Caco-2 (cell line): Measurements from ENCODE around the gene CFAP68. TPM values are rescaled to one million over a fixed set of nuclear protein-coding genes. Genes with fewer than 3 reads are reported as not detected.
"Not testable (repeated sequence)": the region's sequence is repeated elsewhere in the genome, so short reads cannot be mapped to it uniquely, and the experiment has no call there.

Experiments used
- BruUV-seq: library from RNA; stranded (reverse); fragments of 400-500 nt; replicated peaks from 2 replicates; lab custom pipeline; 2021; lab: Mats Ljungman, UMichigan
- CTCF ChIA-PET: fragments of 300-600 bp; sonication (Branson Sonifier 250); formaldehyde crosslinking; loops from one replicate; lab custom pipeline; 2022; ENCODE audit warnings: antibody characterized with exemption; lab: Charles Lee
- POLR2A ChIA-PET: fragments of 300-600 bp; sonication (Branson Sonifier 250); formaldehyde crosslinking; loops from one replicate; lab custom pipeline; 2022; ENCODE audit warnings: antibody characterized with exemption; lab: Charles Lee
- DNase-seq, 2 experiments: peaks; one replicate each; pipeline versions ENCODE4 v3.0.0 to v3.0.0-alpha.2; 2020 to 2022
- H3K27me3 ChIP-seq: replicated peaks from 2 replicates; pipeline ENCODE4 v1.6.0; 2011; ENCODE audit warnings: low read length; ENCODE audit not compliant: control insufficient read depth, insufficient read depth
- H3K36me3 ChIP-seq: 2 replicates; pipeline ENCODE4 v1.5.1; 2011; ENCODE audit warnings: low read length; ENCODE audit not compliant: control insufficient read depth, insufficient read depth
- H3K4me1 ChIP-seq: fragments of 250-450 bp; sonication (Bioruptor Pico); 2 replicates; pipeline ENCODE4 v1.5.1; 2020; ENCODE audit warnings: mild to moderate bottlenecking
- H3K4me3 ChIP-seq: 2 replicates; pipeline ENCODE4 v1.5.1; 2011; ENCODE audit warnings: low read depth, mild to moderate bottlenecking, control low read depth, low read length
- H3K9me3 ChIP-seq: fragments of 250-450 bp; sonication (Bioruptor Pico); 2 replicates; pipeline ENCODE4 v1.5.1; 2020; ENCODE audit warnings: mild to moderate bottlenecking, moderate library complexity
- H3K27ac Mint-ChIP-seq: one replicate; pipeline ENCODE4 v1.8.0; 2022; ENCODE audit warnings: mixed read lengths; ENCODE audit not compliant: unreplicated experiment
- H3K27me3 Mint-ChIP-seq: one replicate; pipeline ENCODE4 v1.8.0; 2022; ENCODE audit warnings: mixed read lengths; ENCODE audit not compliant: insufficient read depth, unreplicated experiment
- H3K36me3 Mint-ChIP-seq: one replicate; pipeline ENCODE4 v1.8.0; 2022; ENCODE audit warnings: mild to moderate bottlenecking, mixed read lengths; ENCODE audit not compliant: insufficient read depth, unreplicated experiment
- H3K4me1 Mint-ChIP-seq: one replicate; pipeline ENCODE4 v1.8.0; 2022; ENCODE audit warnings: low read depth, mixed read lengths; ENCODE audit not compliant: unreplicated experiment
- H3K4me3 Mint-ChIP-seq: one replicate; pipeline ENCODE4 v1.8.0; 2022; ENCODE audit warnings: mild to moderate bottlenecking, moderate library complexity, mixed read lengths; ENCODE audit not compliant: unreplicated experiment
- H3K9me3 Mint-ChIP-seq: one replicate; pipeline ENCODE4 v1.8.0; 2022; ENCODE audit warnings: mixed read lengths; ENCODE audit not compliant: unreplicated experiment
- CTCF ChIP-seq, 2 experiments: fragments of 200-600 bp in 1 of 2; IDR thresholded peaks; 1 replicate in 1 of 2; 2 replicates in 1 of 2; pipeline versions ENCODE4 v1.5.1 to v1.8.0; 2011 to 2022; ENCODE audit warnings: antibody characterized with exemption in 1 of 2, control low read depth in 1 of 2, inconsistent platforms in 1 of 2, low read depth in 1 of 2, low read length in 1 of 2, mild to moderate bottlenecking in 1 of 2, moderate library complexity in 1 of 2; ENCODE audit not compliant: insufficient read depth in 1 of 2, severe bottlenecking in 1 of 2, unreplicated experiment in 1 of 2
- intact Hi-C: fragments of 100-400 bp; cut with micrococcal nuclease; formaldehyde crosslinking; loops from one replicate; pipeline ENCODE4 v1.10.0; 2022; ENCODE audit not compliant: unreplicated experiment
- total RNA-seq: library from RNA; stranded (reverse); gene quantifications from 2 replicates; pipeline ENCODE4 v1.2.3, GENCODE V29; 2022

The CFAP68 gene
- total RNA-seq, 1 experiment from 2014 or later: 71.4 TPM

GRCh38 chr11:111930472-111930871 lies 51.1 kb downstream of the CFAP68 start:
- intact Hi-C loops: no loop called here
- no peaks in the 10 kb centered on the region for H3K9me3 ChIP-seq
- H3K4me1 Mint-ChIP-seq: peaks cover 16% of the 10 kb centered on the region
- H3K36me3 Mint-ChIP-seq: peaks cover 14% of the 10 kb centered on the region
- H3K27me3 Mint-ChIP-seq: no peaks in the 10 kb centered on the region
- H3K36me3 ChIP-seq: no peaks in the 10 kb centered on the region; the same call in 1 of the 2 replicates
- no peaks in the 10 kb centered on the region for H3K9me3 Mint-ChIP-seq
- H3K4me3 Mint-ChIP-seq: no peak overlapping the region
- H3K27me3 ChIP-seq: no peaks in the 10 kb centered on the region
- no TSS peak for BruUV-seq
- POLR2A ChIA-PET: no interaction called here
- TF ChIP-seq CTCF (IDR thresholded peaks at IDR 0.05; ENCODE audit: insufficient read depth in 1 of 2, low read depth in 1 of 2, low read length in 1 of 2, severe bottlenecking in 1 of 2, unreplicated experiment in 1 of 2): no peak
- CTCF ChIA-PET: interaction anchor here (2.0 to 2.5 kb wide), 3 partner anchors 12 to 52 kb away, joined by 7 to 14 read pairs (median 10); partner anchors contain the start of gene C11orf52
- no peak overlapping the region for H3K4me3 ChIP-seq
- DNase-seq: no peak
- H3K4me1 ChIP-seq: peaks cover 15% of the 10 kb centered on the region
- H3K27ac Mint-ChIP-seq: no peak overlapping the region

- no peaks in the 10 kb centered on the region for H3K36me3 ChIP-seq
- Mint-ChIP-seq H3K9me3 (no peaks in the 10 kb centered on the region), H3K36me3 (peaks cover 3% of the 10 kb centered on the region), H3K4me1 (peaks cover 15% of the 10 kb centered on the region), H3K27ac (no peak overlapping the region), H3K27me3 (no peaks in the 10 kb centered on the region), H3K4me3 (no peak overlapping the region)
- intact Hi-C loops: no loop called here
- peaks cover 17% of the 10 kb centered on the region for H3K4me1 ChIP-seq
- ChIA-PET CTCF (interaction anchor here (1.4 to 2.0 kb wide), 4 partner anchors 11 to 65 kb away, joined by 4 to 102 read pairs (median 6); partner anchors contain the start of gene ALG9), POLR2A (no interaction called here)
- H3K4me3 ChIP-seq: no peak overlapping the region
- TF ChIP-seq CTCF (IDR thresholded peaks at IDR 0.05; ENCODE audit: insufficient read depth in 1 of 2, low read depth in 1 of 2, low read length in 1 of 2, severe bottlenecking in 1 of 2, unreplicated experiment in 1 of 2): no peak
- H3K9me3 ChIP-seq: no peaks in the 10 kb centered on the region
- DNase-seq: no peak
- no TSS peak for BruUV-seq
- no peaks in the 10 kb centered on the region for H3K27me3 ChIP-seq
These were observed 53.2 kb downstream of the CFAP68 start for GRCh38 chr11:111932611-111932950.

GRCh38 chr11:111933176-111933575 lies 53.8 kb downstream of the CFAP68 start:
- H3K27me3 ChIP-seq, intact Hi-C loops, H3K36me3 Mint-ChIP-seq, H3K9me3 ChIP-seq, H3K36me3 ChIP-seq, H3K4me3 Mint-ChIP-seq, H3K4me3 ChIP-seq, BruUV-seq, H3K27me3 Mint-ChIP-seq, H3K27ac Mint-ChIP-seq, POLR2A ChIA-PET, DNase-seq, H3K9me3 Mint-ChIP-seq: not testable (repeated sequence)
- peaks cover 15% of the 10 kb centered on the region for H3K4me1 Mint-ChIP-seq
- peaks cover 17% of the 10 kb centered on the region for H3K4me1 ChIP-seq
- CTCF ChIA-PET: interaction anchor here (0.6 to 5.5 kb wide), 2 partner anchors 48 to 857 kb away, joined by 3 to 66 read pairs; no protein-coding TSS in a partner anchor
